Dermis blood vessel endothelial cell (primary cell): ENCODE data around the gene ANKRD65. TPM values are rescaled to one million over a fixed set of nuclear protein-coding genes. Genes with fewer than 3 reads are reported as not detected.
"Not testable (repeated sequence)": the region's sequence is repeated elsewhere in the genome, so short reads cannot be mapped to it uniquely, and the experiment has no call there.

Source experiments
- DNase-seq: peaks from one replicate; pipeline ENCODE4 v3.0.0; 2010
- total RNA-seq: library from RNA; depleted of rRNA; stranded (reverse); fragments of >200 nt; gene quantifications from 2 replicates; pipeline ENCODE4 v1.2.3, GENCODE V29; 2014

The ANKRD65 gene
- total RNA-seq, 1 donor from 2014 or later: 0.51 TPM

DNA sequence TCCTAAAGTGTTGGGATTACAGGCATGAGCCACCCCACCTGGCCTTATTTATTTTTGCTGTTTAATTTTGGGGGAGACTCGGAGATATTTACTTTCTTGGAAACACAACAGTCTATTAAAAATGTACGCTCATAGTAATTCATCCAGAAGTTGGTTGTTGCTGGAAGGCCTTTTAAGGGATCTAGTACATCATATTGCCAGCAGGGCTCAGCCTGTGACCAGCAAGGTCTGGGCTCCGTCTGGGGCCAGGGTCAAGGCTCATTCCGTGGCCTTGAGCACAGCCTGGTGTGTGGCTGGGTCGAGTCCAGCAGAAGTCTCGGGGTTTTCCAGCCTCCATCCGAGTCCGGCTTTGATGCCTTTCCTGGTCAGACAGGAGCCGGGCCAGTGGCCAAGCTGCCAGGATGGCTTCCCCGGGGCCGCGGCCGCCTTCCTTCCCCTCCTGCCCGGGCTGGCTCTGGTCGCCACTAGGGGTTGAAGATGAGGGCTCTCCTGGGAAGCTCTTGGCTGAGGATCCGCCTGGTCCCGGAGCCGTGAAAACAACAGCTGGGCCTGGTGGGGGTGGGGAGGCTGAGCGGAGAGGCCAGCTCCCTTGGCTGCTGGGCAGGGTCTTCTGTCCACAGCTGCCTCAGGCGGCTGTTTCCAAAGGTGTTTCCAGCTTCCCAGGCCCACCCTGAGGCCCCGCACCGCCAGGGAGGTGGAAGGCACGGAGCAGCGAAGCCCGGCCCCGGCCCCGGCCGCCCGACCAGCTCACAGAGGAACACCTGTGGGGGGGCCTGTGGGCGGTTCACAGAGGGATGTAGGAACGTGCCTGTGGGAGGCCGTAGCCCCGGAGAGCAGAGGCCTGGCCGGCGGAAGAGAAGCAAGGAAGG, 9.3 kb upstream of the ANKRD65 start:
- DNase-seq: peak; percentile 88

DNA sequence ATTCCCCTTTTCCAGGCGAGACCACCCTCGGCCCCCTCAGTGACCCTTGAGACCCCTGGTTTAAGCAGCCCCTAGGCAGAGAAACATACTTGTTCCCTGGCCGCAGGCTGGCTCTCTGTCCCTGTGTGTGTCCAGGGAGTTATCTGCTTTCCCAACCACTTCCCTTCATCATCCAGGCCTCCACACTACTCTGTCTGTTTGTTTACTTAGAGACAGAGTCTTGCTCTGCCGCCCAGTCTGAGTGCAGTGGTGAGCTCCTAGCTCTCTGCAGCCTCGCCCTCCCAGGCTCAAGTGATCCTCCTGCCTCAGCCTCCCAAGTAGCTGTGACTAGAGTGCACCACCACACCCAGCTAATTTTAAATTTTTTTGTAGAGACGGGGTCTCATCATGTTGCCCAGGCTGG, 8.6 kb upstream of the ANKRD65 start:
- peak; percentile 46 for DNase-seq

- not testable (repeated sequence) for DNase-seq
Observed at GRCh38 chr1:1428967-1429366, 7.9 kb upstream of the ANKRD65 start.

DNA sequence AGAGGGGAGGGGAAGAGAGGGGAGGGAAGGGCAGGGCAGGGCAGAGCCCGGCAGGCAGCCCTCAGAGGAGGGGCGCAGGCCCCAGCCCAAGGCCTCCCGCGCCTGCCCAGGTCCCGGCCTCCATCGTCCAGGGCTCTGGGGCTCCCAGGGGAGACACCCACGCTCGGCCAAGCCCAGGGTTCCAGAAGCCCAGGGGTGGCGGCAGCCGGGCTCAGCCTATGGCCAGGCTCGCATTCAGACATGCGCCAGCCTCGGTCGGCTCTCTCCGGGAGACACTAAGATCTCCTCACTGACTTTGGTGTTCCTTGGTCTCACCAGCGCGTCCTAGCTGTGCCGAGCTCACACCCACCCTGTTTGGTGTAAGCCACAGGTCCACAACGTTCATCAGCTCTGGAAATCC, 7.1 kb upstream of the ANKRD65 start:
- DNase-seq: no peak

DNA sequence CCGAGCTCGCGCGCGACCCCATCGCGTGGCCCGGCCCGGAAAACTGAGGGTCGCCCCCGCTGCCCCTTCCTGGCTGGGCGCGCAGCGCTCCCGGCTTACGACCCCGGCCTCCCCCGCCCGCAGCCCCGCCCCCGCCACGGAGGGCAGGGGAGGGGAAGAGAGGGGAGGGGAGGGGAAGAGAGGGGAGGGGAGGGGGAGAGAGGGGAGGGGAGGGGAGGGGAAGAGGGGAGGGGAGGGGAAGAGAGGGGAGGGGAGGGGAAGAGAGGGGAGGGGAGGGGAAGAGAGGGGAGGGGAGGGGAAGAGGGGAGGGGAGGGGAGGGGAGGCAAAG, 6.7 kb upstream of the ANKRD65 start:
- DNase-seq: no peak

DNA sequence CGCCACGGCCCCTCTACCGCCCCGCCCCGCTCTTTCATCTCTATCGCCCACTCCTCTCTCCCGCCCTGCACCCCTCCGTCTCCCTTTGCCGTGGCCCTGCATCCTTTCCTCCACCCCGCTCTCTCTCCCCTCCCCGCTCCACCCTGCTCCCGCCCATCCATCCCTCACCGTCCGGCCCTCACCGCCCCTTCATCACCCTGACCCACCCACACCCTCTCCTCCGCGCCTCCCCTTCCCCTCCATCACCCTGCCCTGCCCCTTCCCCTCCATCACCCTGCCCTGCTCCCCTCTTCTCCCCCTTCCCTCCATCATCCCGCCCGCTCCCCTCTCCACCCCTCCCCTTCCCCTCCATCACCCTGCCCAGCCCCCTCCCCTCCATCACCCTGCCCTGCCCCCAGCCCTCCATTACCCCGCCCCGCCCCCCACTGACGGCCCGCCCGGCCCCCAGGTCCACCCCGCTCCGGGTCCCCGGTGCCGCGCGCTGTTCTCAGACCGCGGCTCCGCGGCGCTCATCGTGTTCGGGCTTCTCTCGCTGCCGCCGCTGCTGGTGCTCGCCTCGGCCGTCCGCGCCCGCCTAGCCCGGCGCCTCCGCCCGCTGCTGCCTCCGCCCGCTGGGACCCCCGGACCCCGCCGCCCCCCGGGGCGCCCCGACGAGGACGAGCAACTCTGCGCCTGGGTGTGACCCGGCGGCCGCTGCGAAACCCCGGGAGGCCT, 6.2 kb upstream of the ANKRD65 start:
- DNase-seq: peak; percentile 25

GRCh38 chr1:1426496-1427105, 5.5 kb upstream of the ANKRD65 start:
- DNase-seq: no peak

GRCh38 chr1:1425753-1426495, 4.8 kb upstream of the ANKRD65 start:
- no peak for DNase-seq

GRCh38 chr1:1425426-1425752, 4.3 kb upstream of the ANKRD65 start:
- no peak for DNase-seq

- no peak for DNase-seq
Observed at GRCh38 chr1:1424707-1425106, 3.6 kb upstream of the ANKRD65 start.

DNA sequence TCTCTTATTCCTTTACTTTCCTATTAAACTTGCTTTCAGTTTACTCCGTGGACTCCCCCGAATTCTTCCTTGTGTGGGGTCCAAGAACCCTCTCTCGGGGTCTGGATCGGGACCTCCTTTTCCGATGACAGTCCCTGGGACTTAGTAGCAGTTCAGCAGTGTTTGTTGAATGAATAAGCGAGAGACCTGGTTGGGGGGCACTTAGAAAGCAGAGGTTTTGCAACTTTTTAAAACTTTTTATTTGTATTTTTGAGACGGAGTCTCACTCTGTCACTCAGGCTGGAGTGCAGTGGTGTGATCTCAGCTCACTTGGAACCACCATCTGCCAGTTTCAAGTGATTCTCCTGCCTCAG, 2.1 kb upstream of the ANKRD65 start:
- no peak for DNase-seq

- peak; percentile 21 for DNase-seq
Observed at GRCh38 chr1:1422465-1423244, 1.6 kb upstream of the ANKRD65 start.

GRCh38 chr1:1421907-1422464, 910 bp upstream of the ANKRD65 start:
- no peak for DNase-seq

GRCh38 chr1:1420654-1421141, 378 bp downstream of the ANKRD65 start:
- DNase-seq: no peak

GRCh38 chr1:1419813-1420653, 1.0 kb downstream of the ANKRD65 start:
- DNase-seq: peak; percentile 45

DNA sequence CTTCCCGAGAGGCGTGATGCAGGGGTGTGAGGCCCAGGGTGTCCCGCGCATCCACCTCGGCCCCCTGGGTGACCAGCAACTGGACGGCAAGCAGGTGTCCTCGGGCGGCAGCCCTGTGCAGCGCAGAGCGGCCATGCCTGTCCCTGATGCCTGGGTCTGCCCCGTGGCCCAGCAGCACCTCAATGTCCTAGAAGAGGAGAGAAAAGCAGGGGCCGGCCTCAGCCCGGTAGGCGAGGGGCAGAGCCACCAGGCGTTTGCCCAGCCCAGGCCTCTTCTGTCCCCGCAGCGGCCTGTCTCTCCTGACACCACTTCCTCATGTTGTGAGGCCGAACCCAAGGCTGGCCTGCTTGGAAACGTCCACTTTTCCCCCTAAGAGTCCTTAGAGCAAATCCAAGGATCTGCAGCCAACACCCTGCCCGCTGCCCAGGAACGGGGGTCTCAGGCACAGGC, 1.7 kb downstream of the ANKRD65 start:
- DNase-seq: no peak

DNA sequence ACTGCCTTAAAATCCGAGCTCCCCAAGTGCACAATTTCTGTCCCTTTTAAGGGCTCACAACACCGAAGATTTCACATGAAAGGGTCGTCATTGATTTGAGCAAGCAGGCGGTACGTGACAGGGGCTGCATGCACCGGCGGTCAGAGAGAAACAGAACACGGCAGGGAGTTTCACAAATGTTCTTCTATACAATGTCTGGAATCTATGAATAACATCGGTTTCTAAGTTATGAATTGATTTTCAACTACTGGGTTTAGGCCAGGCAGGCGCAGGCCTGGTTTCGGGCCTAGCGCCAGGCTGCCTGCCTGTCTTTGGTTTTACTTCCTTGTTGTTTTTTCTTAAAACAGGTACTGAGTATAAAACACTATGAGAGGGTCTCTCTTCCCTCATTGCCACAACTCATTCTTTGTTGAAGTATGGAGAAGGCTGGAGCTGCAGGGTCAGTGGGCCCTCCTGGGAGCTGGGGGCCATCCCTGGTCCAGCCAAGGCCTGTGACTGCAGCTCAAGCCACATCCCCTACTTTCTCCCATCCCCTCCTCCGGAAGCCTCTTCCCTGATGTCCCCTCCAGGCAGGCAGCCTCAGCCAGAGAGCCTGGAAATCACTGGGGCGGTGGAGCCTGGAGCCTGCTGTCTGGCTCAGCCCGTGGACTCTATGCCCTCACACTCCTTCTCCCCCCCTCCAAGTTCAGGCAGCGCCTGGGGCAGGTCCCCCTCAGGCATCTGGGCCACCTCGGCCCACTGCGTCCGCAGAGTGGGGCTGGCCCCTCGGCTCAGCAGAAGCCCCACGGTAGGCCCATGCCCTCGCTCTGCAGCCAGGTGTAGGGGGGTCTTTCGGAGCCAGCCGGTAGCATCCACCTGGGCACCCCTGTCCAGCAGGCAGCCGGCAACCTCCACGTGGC, 2.4 kb downstream of the ANKRD65 start:
- no peak for DNase-seq

DNA sequence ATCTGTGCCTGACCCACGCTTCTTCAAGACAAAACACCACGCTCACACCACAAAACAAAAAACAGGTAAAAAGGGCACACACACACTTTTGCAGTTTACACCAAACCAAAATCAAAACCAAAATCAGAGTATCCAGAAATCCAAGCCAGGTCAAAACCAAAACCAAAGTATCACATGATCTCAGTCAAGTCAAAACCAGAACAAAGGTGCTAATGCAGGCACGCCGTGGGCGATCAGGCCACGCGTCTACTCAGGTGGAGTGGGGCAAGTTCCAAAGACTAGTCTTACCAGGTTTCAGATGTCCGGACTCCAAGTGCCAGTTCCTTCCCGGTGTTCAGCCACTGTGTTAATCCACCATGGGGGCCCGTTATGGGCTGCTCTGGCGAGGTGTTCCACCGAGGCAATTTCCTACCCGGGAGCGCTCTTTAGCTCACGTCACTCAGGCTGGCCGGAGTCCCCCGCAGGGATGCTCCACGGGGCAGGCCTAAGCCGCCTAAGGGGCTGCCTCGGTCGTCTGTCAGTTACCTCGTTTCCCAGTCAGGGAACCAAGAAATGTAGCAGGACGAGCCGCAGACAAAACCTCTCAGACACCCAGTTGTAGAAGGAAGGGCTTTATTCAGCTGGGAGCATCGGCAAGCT, 3.1 kb downstream of the ANKRD65 start:
- not testable (repeated sequence) for DNase-seq

DNA sequence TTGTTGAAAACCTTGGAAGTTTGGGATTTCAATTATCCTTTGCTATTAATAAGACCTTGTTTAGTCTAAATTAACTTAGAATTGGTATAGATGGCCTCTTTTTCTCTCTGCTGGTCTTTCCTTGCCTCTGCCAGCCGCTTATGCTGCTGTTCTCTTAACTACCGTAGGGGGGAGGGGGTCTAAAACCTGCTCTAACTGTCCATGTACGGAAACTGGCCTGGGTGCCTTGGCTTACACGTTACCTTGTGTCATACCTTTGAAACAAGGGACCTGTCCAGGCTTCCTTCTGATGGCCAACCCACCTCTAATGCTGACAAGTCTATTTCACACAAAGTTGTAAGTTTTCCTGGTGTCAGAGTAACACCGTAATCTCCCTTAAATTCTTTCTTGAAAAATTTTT, 3.7 kb downstream of the ANKRD65 start:
- not testable (repeated sequence) for DNase-seq
